HEK293 (cell line): ENCODE results near the gene PIK3C2B.

Experiments
- CTCF ChIA-PET: fragments of 350-600 bp; formaldehyde crosslinking; extraction: SDS; loops from one replicate; lab custom pipeline; 2021; ENCODE audit warnings: antibody characterized with exemption; lab: Yijun Ruan, JAX
- POLR2A ChIA-PET: fragments of 300-600 bp; formaldehyde crosslinking; extraction: SDS; loops from one replicate; lab custom pipeline; 2020; ENCODE audit warnings: antibody characterized with exemption, inconsistent platforms; lab: Yijun Ruan, JAX
- H3K27ac ChIP-seq: fragments of 200-500 bp; sonication (Bioruptor generic); 2 replicates; pipeline ENCODE4 v1.5.1; 2014; ENCODE audit warnings: low read depth, low read length, control low read depth, inconsistent platforms; ENCODE audit errors: extremely low read depth
- H3K36me3 ChIP-seq, 2 experiments: fragments of 200-500 bp in 1 of 2; sonication (Bioruptor generic) in 1 of 2; 1 replicate in 1 of 2; 2 replicates in 1 of 2; pipeline ENCODE4 v1.5.1; 2014 to 2017; ENCODE audit warnings: inconsistent platforms in 2 of 2, low read length in 2 of 2; ENCODE audit not compliant: control insufficient read depth in 2 of 2, insufficient read depth in 1 of 2
- H3K4me1 ChIP-seq: fragments of 200-500 bp; sonication (Bioruptor generic); 2 replicates; pipeline ENCODE4 v1.5.1; 2014; ENCODE audit warnings: mild to moderate bottlenecking, low read length, inconsistent platforms; ENCODE audit not compliant: control insufficient read depth, insufficient read depth
- H3K4me3 ChIP-seq: 2 replicates; pipeline ENCODE4 v1.5.1; 2011; ENCODE audit warnings: low read depth, mild to moderate bottlenecking, control low read depth, low read length, moderate library complexity
- H3K9me3 ChIP-seq: fragments of 200-500 bp; sonication (Bioruptor generic); 2 replicates; pipeline ENCODE4 v1.5.1; 2014; ENCODE audit warnings: low read depth, low read length, inconsistent platforms; ENCODE audit not compliant: control insufficient read depth, insufficient read depth
- INSM2 ChIP-seq: fragments of 450-650 bp; formaldehyde crosslinking; IDR thresholded peaks from 2 replicates; pipeline ENCODE4 v1.5.1; 2016; ENCODE audit warnings: missing biosample characterization, missing genetic modification characterization
- KLF17 ChIP-seq: fragments of 450-650 bp; formaldehyde crosslinking; IDR thresholded peaks from 2 replicates; pipeline ENCODE4 v1.5.1; 2016; ENCODE audit warnings: missing biosample characterization, missing genetic modification characterization
- MZF1 ChIP-seq: fragments of 450-650 bp; formaldehyde crosslinking; IDR thresholded peaks from 2 replicates; pipeline ENCODE4 v1.5.1; 2017; ENCODE audit warnings: missing biosample characterization, missing genetic modification characterization, borderline replicate concordance
- SALL2 ChIP-seq: fragments of 450-650 bp; formaldehyde crosslinking; IDR thresholded peaks from 2 replicates; pipeline ENCODE4 v1.5.0; 2017; ENCODE audit warnings: missing biosample characterization, mild to moderate bottlenecking, missing genetic modification characterization, borderline replicate concordance
- SCRT1 ChIP-seq: fragments of 450-650 bp; formaldehyde crosslinking; IDR thresholded peaks from 2 replicates; pipeline ENCODE4 v1.5.1; 2016; ENCODE audit warnings: missing biosample characterization, missing genetic modification characterization, borderline replicate concordance
- YY1 ChIP-seq: fragments of 450-650 bp; formaldehyde crosslinking; IDR thresholded peaks from 2 replicates; pipeline ENCODE4 v1.5.1; 2018; ENCODE audit warnings: missing biosample characterization, missing genetic modification characterization
- ZBTB44 ChIP-seq: fragments of 450-650 bp; IDR thresholded peaks from 2 replicates; pipeline ENCODE4 v1.5.1; 2018; ENCODE audit warnings: missing biosample characterization, mild to moderate bottlenecking, missing genetic modification characterization
- ZBTB7A ChIP-seq: fragments of 450-650 bp; formaldehyde crosslinking; IDR thresholded peaks from 2 replicates; pipeline ENCODE4 v1.5.1; 2016; ENCODE audit warnings: low read depth, missing biosample characterization, missing genetic modification characterization
- ZFP69B ChIP-seq: fragments of 450-650 bp; formaldehyde crosslinking; IDR thresholded peaks from 2 replicates; pipeline ENCODE4 v1.5.1; 2016; ENCODE audit warnings: missing biosample characterization, missing genetic modification characterization
- ZNF174 ChIP-seq: fragments of 450-650 bp; formaldehyde crosslinking; IDR thresholded peaks from 2 replicates; pipeline ENCODE4 v1.5.0; 2017; ENCODE audit warnings: missing biosample characterization, mild to moderate bottlenecking, missing genetic modification characterization
- ZNF184 ChIP-seq: fragments of 450-650 bp; IDR thresholded peaks from 2 replicates; pipeline ENCODE4 v1.5.1; 2018; ENCODE audit warnings: missing biosample characterization, mild to moderate bottlenecking, missing genetic modification characterization
- ZNF2 ChIP-seq: fragments of 450-650 bp; formaldehyde crosslinking; IDR thresholded peaks from 2 replicates; pipeline ENCODE4 v1.5.1; 2016; ENCODE audit warnings: missing biosample characterization, missing genetic modification characterization
- ZNF211 ChIP-seq: fragments of 450-650 bp; formaldehyde crosslinking; IDR thresholded peaks from 2 replicates; pipeline ENCODE4 v1.5.1; 2016; ENCODE audit warnings: low read depth, missing biosample characterization, missing genetic modification characterization
- ZNF324 ChIP-seq: fragments of 450-650 bp; formaldehyde crosslinking; IDR thresholded peaks from 2 replicates; pipeline ENCODE4 v1.5.1; 2016; ENCODE audit warnings: missing biosample characterization, missing genetic modification characterization
- ZNF37A ChIP-seq: fragments of 450-650 bp; IDR thresholded peaks from 2 replicates; pipeline ENCODE4 v1.5.1; 2018; ENCODE audit warnings: missing biosample characterization, missing genetic modification characterization
- ZNF391 ChIP-seq: fragments of 450-650 bp; formaldehyde crosslinking; IDR thresholded peaks from 2 replicates; pipeline ENCODE4 v1.5.1; 2016; ENCODE audit warnings: low read depth, missing biosample characterization, missing genetic modification characterization, borderline replicate concordance
- ZNF513 ChIP-seq: fragments of 450-650 bp; IDR thresholded peaks from 2 replicates; pipeline ENCODE4 v1.5.1; 2018; ENCODE audit warnings: missing biosample characterization, missing genetic modification characterization
- ZNF529 ChIP-seq: fragments of 450-650 bp; formaldehyde crosslinking; IDR thresholded peaks from 2 replicates; pipeline ENCODE4 v1.5.1; 2017; ENCODE audit warnings: missing genetic modification characterization, missing biosample characterization; ENCODE audit not compliant: insufficient replicate concordance
- ZNF558 ChIP-seq: fragments of 450-650 bp; formaldehyde crosslinking; IDR thresholded peaks from 2 replicates; pipeline ENCODE4 v1.5.1; 2016; ENCODE audit warnings: missing biosample characterization, missing genetic modification characterization
- ZNF629 ChIP-seq: fragments of 450-650 bp; formaldehyde crosslinking; IDR thresholded peaks from 2 replicates; pipeline ENCODE4 v1.5.1; 2017; ENCODE audit warnings: missing biosample characterization, missing genetic modification characterization
- ZNF639 ChIP-seq: fragments of 450-650 bp; formaldehyde crosslinking; IDR thresholded peaks from 2 replicates; pipeline ENCODE4 v1.5.1; 2016; ENCODE audit warnings: missing biosample characterization, missing genetic modification characterization
- ZNF692 ChIP-seq: fragments of 450-650 bp; formaldehyde crosslinking; IDR thresholded peaks from 2 replicates; pipeline ENCODE4 v1.5.1; 2016; ENCODE audit warnings: missing biosample characterization, missing genetic modification characterization
- ZSCAN18 ChIP-seq: fragments of 450-650 bp; formaldehyde crosslinking; IDR thresholded peaks from 2 replicates; pipeline ENCODE4 v1.5.1; 2016; ENCODE audit warnings: missing biosample characterization, missing genetic modification characterization
- ZSCAN30 ChIP-seq: fragments of 450-650 bp; IDR thresholded peaks from 2 replicates; pipeline ENCODE4 v1.5.1; 2018; ENCODE audit warnings: missing biosample characterization, mild to moderate bottlenecking, missing genetic modification characterization, moderate library complexity

Gene PIK3C2B

GRCh38 chr1:204506969-204507316 is 12.3 kb upstream of the PIK3C2B start:
- H3K4me3 ChIP-seq, result peak overlapping the region; percentile 58
- ChIA-PET POLR2A (interaction anchor here (0.6 to 4.1 kb wide), 9 partner anchors 10 to 108 kb away, joined by 3 to 64 read pairs (median 4); partner anchors contain the start of genes MDM4 and PIK3C2B), CTCF (interaction anchor here (0.6 to 19.1 kb wide), 8 partner anchors 9 to 344 kb away, joined by 3 to 314 read pairs (median 8); partner anchors contain the start of genes MDM4 and PIK3C2B)
- peak; percentile 80 for TF ChIP-seq ZNF629
- 0 out of 2 replicates have a peak, but pooled peaks have one; percentile 9 for TF ChIP-seq SCRT1 (tag by site-specific recombination)
- TF ChIP-seq ZNF692 (tag by site-specific recombination), result peak; percentile 80
- peak; percentile 56; the same call in 1 of the 2 replicates for TF ChIP-seq INSM2 (tag by site-specific recombination)
- peak; percentile 65 for TF ChIP-seq ZNF513 (tag by site-specific recombination)
- peak; percentile 71 for TF ChIP-seq ZFP69B
- peak; percentile 59; the same call in 1 of the 2 replicates for TF ChIP-seq ZNF558 (tag by site-specific recombination)
- peak; percentile 93; the same call in 1 of the 2 replicates for TF ChIP-seq ZNF174 (tag by site-specific recombination)
- TF ChIP-seq ZSCAN18, result peak; percentile 88; the same call in 1 of the 2 replicates
- TF ChIP-seq ZNF184, result peak; percentile 82; the same call in 1 of the 2 replicates
- TF ChIP-seq KLF17 (tag by site-specific recombination), result peak; percentile 73
- peak; percentile 96 for TF ChIP-seq ZSCAN30 (tag by site-specific recombination)
- no peak for TF ChIP-seq ZNF211 (tag by site-specific recombination)
- TF ChIP-seq ZNF529, result no peak
- peak; percentile 67; the same call in 1 of the 2 replicates for TF ChIP-seq ZBTB44 (tag by site-specific recombination)
- TF ChIP-seq SALL2 (tag by site-specific recombination), result peak; percentile 48; the same call in 1 of the 2 replicates
- peak; percentile 60; the same call in 1 of the 2 replicates for TF ChIP-seq YY1 (tag by site-specific recombination)
- TF ChIP-seq ZNF324 (tag by site-specific recombination), result peak; percentile 89
- peak; percentile 60; the same call in 1 of the 2 replicates for TF ChIP-seq ZNF37A (tag by site-specific recombination)
- peak; percentile 33 for TF ChIP-seq ZNF2 (tag by site-specific recombination)
- no peak for TF ChIP-seq MZF1 (tag by site-specific recombination)
- TF ChIP-seq ZBTB7A (tag by site-specific recombination), result 0 out of 2 replicates have a peak, but pooled peaks have one; percentile 82
- peak; percentile 91; the same call in 1 of the 2 replicates for TF ChIP-seq ZNF391 (tag by site-specific recombination)
- no peak for TF ChIP-seq ZNF639 (tag by site-specific recombination)

More at GRCh38 chr1:204506969-204507316, 12.3 kb upstream of the PIK3C2B start:
- H3K27ac ChIP-seq, result peak overlapping the region; percentile 78
- H3K9me3 ChIP-seq, result no peaks in the 10 kb centered on the region
- H3K36me3 ChIP-seq, result no peaks in the 10 kb centered on the region
- no peaks in the 10 kb centered on the region for H3K4me1 ChIP-seq
